GM12892 (cell line): ENCODE data around the gene UGT1A10.

Source experiments
- POLR2A ChIP-seq: IDR thresholded peaks from 2 replicates; pipeline ENCODE4 v1.6.1; 2011; ENCODE audit warnings: low read depth, low read length, control low read depth
- POLR2AphosphoS5 ChIP-seq: IDR thresholded peaks from 2 replicates; pipeline ENCODE4 v1.6.1; 2011; ENCODE audit warnings: low read depth, low read length, control low read depth
- TAF1 ChIP-seq: IDR thresholded peaks from 2 replicates; pipeline ENCODE4 v1.6.1; 2011; ENCODE audit warnings: low read depth, mild to moderate bottlenecking, control low read depth, low read length, borderline replicate concordance

- TF ChIP-seq POLR2A (no peak), POLR2AphosphoS5 (no peak), TAF1 (no peak)
Measured at GRCh38 chr2:233796254-233796653, 160.0 kb downstream of the UGT1A10 start.
